ENCODE data around the gene RPLP1.
A peak's percentile ranks its signal among the peaks of the same experiment; 100 is the strongest.

Gene RPLP1

DNA sequence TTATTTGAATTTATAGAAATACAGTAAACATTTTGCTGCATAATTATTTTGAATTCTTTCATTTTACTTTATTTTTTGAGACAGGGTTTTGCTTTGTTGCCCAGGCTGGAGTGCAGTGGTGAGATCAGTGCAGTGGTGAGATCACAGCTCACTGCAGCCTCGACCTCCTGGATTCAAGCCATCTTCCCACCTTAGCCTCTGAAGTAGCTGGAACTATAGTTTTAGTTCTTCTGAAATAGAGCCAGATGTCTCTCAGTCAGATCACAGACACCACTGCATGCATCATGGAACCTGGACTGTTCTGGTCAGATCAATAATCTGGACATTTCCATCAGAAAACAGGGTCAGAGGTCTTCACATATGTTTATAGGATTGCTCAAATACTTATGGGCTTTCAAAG, 7.9 kb downstream of the RPLP1 start:
- Histone ChIP-seq H3K4me1 (ENCODE audit: control insufficient read depth, low read depth, low read length) (peaks cover 4% of the 10 kb centered on the region), H3K9me3 (ENCODE audit: control insufficient read depth, low read depth, low read length) (no peaks in the 10 kb centered on the region), H3K4me3 (ENCODE audit: low read length) (no peak overlapping the region), H3K36me3 (ENCODE audit: control insufficient read depth, low read depth, low read length) (peaks cover 19% of the 10 kb centered on the region), H3K27ac (ENCODE audit: low read length) (no peak overlapping the region), H3K9ac (ENCODE audit: low read length) (no peak overlapping the region), H3K27me3 (ENCODE audit: control insufficient read depth, insufficient read depth, low read length) (no peaks in the 10 kb centered on the region)

DNA sequence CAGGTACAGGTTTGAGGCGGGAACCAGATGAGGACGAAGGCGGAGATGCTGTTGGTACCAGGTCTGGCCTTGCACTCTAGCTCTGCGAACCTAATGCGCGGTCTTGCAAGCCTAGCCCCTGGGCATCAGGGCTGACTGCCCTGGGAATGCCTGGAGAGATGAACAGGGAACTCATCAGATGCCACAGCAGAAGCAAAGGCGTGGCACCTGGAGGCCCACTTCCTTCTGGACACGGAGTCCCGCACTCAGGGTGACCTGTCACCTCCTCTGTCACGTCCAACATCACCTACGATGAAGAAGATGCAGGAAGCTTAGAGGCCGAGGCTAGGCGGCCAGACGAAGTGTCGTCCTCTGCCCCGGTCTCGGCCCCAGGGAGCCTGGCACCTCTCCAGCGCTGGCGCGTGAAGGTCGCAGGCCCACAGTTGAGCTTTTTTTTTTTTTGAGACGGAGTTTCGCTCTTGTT, 9.4 kb downstream of the RPLP1 start:
- no peak overlapping the region for H3K4me3 ChIP-seq (ENCODE audit: low read length)
- peaks cover 4% of the 10 kb centered on the region for H3K4me1 ChIP-seq (ENCODE audit: control insufficient read depth, low read depth, low read length)
- peaks cover 4% of the 10 kb centered on the region for H3K36me3 ChIP-seq (ENCODE audit: control insufficient read depth, low read depth, low read length)
- H3K27me3 ChIP-seq (ENCODE audit: control insufficient read depth, insufficient read depth, low read length): no peaks in the 10 kb centered on the region
- no peak overlapping the region for H3K27ac ChIP-seq (ENCODE audit: low read length)
- no peak overlapping the region for H3K9ac ChIP-seq (ENCODE audit: low read length)
- no peaks in the 10 kb centered on the region for H3K9me3 ChIP-seq (ENCODE audit: control insufficient read depth, low read depth, low read length)

DNA sequence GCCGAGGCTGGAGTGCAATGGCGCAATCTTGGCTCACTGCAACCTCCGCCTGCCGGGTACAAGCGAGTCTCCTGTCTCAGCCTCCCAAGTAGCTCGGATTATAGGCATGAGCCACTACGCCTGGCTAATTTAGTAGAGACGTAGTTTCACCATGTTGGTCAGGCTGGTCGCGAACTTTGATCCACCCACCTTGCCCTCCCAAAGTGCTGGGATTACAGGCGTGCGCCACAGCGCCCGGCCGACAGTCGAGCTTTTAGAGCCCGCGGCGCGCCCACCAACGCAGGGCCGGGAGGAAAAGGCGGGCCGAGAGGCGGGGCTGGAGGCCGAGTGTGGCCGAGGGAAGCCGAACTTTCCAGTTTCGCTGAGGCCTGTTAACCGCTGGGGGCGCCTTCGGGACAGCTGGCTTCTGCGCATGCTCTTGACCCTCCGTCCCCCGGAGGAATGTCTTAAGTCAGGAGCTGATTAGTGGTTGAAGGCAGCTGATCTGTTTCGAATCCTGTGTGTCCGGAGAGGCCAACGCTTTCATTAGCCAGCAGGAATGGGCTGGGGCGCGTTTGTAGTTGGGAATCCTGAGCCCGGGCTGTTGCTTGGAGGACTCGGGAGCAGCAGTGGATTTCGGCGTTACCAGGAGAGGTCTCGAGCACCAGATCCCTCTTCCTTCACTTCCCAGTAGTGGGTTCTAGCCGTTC, 10.0 kb downstream of the RPLP1 start:
- Histone ChIP-seq H3K9ac (ENCODE audit: low read length) (peak overlapping the region; percentile 69), H3K4me1 (ENCODE audit: control insufficient read depth, low read depth, low read length) (peaks cover 4% of the 10 kb centered on the region), H3K4me3 (ENCODE audit: low read length) (peak overlapping the region; percentile 57), H3K27ac (ENCODE audit: low read length) (peak overlapping the region; percentile 60), H3K9me3 (ENCODE audit: control insufficient read depth, low read depth, low read length) (no peaks in the 10 kb centered on the region), H3K27me3 (ENCODE audit: control insufficient read depth, insufficient read depth, low read length) (no peaks in the 10 kb centered on the region), H3K36me3 (ENCODE audit: control insufficient read depth, low read depth, low read length) (peaks cover 3% of the 10 kb centered on the region)

DNA sequence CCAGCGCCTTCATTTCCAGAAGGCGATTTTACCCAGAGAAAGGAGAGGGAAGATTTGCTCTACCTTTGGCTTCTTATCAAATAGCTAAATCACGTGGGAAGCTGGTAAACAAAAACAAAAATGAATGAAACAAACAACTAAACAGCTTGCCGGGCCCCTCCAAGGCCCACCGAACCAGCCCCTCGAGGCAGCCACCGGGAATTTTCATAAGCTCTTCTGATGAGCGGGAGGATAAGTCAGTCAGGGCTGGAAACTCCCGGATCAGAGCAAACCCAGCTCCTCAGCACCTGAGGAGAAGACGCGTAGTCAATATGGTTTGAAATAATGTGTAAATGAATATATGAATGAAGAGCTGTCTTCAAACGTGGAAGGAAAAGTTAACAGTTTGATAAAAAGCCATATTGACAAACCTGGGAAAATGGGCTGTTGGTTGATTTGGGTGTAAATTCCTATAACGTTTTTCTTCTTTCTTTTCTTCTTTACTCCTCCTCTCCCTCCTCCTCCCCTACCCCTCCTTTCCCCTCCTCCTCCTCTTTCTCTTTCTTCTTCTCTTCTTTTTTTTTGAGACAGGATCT, 10.7 kb downstream of the RPLP1 start:
- Histone ChIP-seq H3K9me3 (ENCODE audit: control insufficient read depth, low read depth, low read length) (no peaks in the 10 kb centered on the region), H3K4me3 (ENCODE audit: low read length) (peak overlapping the region; percentile 57), H3K27me3 (ENCODE audit: control insufficient read depth, insufficient read depth, low read length) (no peaks in the 10 kb centered on the region), H3K9ac (ENCODE audit: low read length) (peak overlapping the region; percentile 69), H3K27ac (ENCODE audit: low read length) (peak overlapping the region; percentile 60), H3K36me3 (ENCODE audit: control insufficient read depth, low read depth, low read length) (no peaks in the 10 kb centered on the region), H3K4me1 (ENCODE audit: control insufficient read depth, low read depth, low read length) (peaks cover 4% of the 10 kb centered on the region)

DNA sequence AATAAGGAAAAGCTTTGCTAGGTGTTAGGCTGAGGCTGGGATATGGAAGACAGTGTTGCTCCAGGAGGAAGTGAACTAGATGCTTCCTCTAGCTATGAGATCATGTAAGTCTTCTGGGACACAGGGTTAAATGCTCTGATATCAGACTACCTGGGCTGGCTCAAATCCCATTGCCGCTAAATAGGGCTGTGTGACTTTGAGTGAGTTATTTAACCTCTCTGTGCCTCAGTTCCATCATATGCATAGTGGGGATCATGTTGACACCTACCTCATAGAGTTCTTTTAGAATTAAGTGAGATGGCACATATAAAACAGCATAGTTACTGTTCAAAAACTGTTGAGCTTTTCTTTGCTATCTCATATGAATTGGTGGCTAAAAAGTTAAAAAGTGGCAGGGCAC, 12.6 kb downstream of the RPLP1 start:
- H3K27me3 ChIP-seq (ENCODE audit: control insufficient read depth, insufficient read depth, low read length): no peaks in the 10 kb centered on the region
- H3K27ac ChIP-seq (ENCODE audit: low read length): no peak overlapping the region
- no peaks in the 10 kb centered on the region for H3K36me3 ChIP-seq (ENCODE audit: control insufficient read depth, low read depth, low read length)
- H3K4me3 ChIP-seq (ENCODE audit: low read length): no peak overlapping the region
- H3K9me3 ChIP-seq (ENCODE audit: control insufficient read depth, low read depth, low read length): no peaks in the 10 kb centered on the region
- no peak overlapping the region for H3K9ac ChIP-seq (ENCODE audit: low read length)
- H3K4me1 ChIP-seq (ENCODE audit: control insufficient read depth, low read depth, low read length): peaks cover 4% of the 10 kb centered on the region

DNA sequence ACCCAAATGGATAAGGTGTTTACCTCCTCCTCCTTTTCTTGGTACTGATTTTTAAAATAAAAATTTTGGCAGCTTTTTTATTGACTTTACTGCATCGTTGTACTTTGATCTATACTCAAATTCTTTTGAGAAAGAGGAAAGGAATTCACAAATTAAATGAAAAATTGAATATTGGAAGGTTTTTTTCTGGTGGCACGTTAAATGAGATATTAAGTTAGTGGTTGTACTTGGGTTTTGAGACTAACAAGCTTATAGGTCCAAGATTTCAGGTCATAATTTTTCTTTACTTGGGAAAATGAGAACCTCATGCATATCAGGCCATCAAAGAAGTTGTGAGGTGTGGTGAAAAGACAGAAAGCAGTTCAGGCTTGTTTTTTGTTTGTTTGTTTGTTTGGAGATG, 14.1 kb downstream of the RPLP1 start:
- Histone ChIP-seq H3K9ac (ENCODE audit: low read length) (no peak overlapping the region), H3K27ac (ENCODE audit: low read length) (no peak overlapping the region), H3K4me3 (ENCODE audit: low read length) (no peak overlapping the region), H3K9me3 (ENCODE audit: control insufficient read depth, low read depth, low read length) (no peaks in the 10 kb centered on the region), H3K4me1 (ENCODE audit: control insufficient read depth, low read depth, low read length) (peaks cover 4% of the 10 kb centered on the region), H3K36me3 (ENCODE audit: control insufficient read depth, low read depth, low read length) (no peaks in the 10 kb centered on the region), H3K27me3 (ENCODE audit: control insufficient read depth, insufficient read depth, low read length) (no peaks in the 10 kb centered on the region)

DNA sequence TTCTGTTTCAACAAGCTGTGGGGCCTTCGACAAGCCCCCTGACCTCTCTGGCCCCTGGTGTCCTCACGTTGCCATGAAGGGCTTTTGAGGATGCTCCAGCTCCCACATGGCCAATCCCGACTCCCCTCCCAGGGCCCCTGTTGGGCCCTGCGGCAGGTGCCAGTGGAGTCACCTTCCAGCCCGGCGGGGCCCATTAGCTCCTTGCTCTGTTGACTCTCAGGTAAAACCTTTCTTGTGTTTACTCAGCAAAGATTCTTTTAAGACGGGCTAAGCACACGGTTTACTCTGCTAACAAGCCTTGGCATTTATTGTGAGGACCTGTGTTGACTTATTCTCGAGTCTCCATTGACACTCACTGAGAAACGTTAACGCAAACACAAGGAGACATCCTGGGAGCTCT, 15.0 kb downstream of the RPLP1 start:
- Histone ChIP-seq H3K27me3 (ENCODE audit: control insufficient read depth, insufficient read depth, low read length) (no peaks in the 10 kb centered on the region), H3K4me3 (ENCODE audit: low read length) (no peak overlapping the region), H3K27ac (ENCODE audit: low read length) (no peak overlapping the region), H3K4me1 (ENCODE audit: control insufficient read depth, low read depth, low read length) (peaks cover 4% of the 10 kb centered on the region), H3K36me3 (ENCODE audit: control insufficient read depth, low read depth, low read length) (no peaks in the 10 kb centered on the region), H3K9ac (ENCODE audit: low read length) (no peak overlapping the region), H3K9me3 (ENCODE audit: control insufficient read depth, low read depth, low read length) (no peaks in the 10 kb centered on the region)

DNA sequence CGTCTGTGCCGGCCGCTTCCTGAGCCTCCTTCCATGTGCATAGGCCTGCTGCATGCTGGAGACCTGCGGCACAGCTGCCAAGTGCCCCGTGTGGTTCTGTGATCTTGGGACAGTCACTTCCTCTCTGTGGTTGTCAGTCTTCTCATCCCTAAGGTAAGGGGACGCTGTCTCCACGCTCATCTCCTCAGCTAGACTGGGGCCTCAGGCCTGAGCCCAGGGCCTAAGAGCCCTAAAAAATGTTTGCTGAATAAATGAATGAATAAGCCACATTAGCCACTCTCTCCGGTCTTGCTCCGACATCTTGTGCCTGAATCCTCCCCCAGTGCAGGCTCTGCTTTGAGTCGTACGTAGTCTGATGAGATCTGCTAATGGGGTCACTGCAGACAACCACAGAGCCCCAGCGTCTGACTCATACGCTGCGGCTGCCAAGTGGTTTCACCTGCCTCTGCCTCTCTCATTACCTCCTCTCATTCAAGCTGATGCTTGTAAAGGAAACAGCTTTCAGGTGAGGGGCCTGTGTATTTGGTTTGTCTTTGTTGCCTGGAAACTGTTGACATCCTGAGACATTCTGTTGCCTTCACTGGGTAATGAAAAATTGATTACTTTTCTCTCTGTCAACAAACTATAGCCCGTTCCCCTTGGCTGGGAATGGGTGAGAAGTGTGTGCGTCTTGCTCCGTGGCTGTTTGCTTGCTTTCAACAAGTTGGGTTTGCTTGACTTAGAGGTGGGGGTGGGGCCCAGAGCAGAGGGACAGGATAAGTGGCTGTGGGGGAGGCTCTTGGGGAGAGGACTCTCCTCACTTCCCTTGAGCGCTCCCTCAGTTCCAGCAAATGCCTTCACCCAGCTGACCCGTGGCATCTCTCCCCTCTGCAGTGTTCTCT, 15.9 kb downstream of the RPLP1 start:
- H3K36me3 ChIP-seq (ENCODE audit: control insufficient read depth, low read depth, low read length): no peaks in the 10 kb centered on the region
- no peaks in the 10 kb centered on the region for H3K9me3 ChIP-seq (ENCODE audit: control insufficient read depth, low read depth, low read length)
- no peak overlapping the region for H3K4me3 ChIP-seq (ENCODE audit: low read length)
- H3K27ac ChIP-seq (ENCODE audit: low read length): no peak overlapping the region
- no peak overlapping the region for H3K9ac ChIP-seq (ENCODE audit: low read length)
- no peaks in the 10 kb centered on the region for H3K4me1 ChIP-seq (ENCODE audit: control insufficient read depth, low read depth, low read length)
- no peaks in the 10 kb centered on the region for H3K27me3 ChIP-seq (ENCODE audit: control insufficient read depth, insufficient read depth, low read length)

DNA sequence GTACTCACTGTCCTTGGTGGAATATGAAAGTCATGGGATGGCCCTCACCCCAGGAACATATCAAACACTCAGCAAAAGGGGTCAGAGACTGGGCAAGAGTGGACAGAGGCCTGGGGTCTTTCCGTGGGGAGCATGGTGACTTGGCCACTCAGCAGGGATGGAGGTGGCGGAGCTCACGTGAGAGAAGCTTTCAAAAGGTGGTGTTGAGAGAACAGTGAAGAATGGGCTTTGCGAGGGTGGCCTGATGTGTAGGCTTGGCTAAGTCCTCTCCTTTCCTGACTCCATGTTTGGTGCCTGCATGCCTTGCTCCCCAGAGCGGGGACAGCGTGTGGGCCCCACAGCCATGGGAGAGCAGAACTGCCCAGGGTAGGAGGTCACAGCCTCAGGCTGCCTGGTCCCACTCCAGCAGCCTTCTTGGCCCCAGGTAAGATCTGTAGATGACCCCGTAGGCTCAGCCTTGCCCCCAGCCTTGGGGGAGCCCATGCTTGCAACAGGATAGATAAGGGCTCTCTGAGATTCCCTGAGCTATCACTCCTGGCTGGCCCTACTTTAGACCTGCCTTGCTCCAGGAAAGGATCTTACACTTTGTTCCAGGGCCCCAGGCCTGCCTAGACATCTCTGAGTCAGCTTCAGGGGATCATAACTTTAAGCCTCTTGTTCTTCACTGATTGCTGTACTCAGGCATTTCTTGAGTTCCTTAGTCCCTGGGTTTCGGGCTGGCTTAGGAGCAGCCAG, 17.0 kb downstream of the RPLP1 start:
- no peaks in the 10 kb centered on the region for H3K36me3 ChIP-seq (ENCODE audit: control insufficient read depth, low read depth, low read length)
- H3K27ac ChIP-seq (ENCODE audit: low read length): no peak overlapping the region
- no peaks in the 10 kb centered on the region for H3K4me1 ChIP-seq (ENCODE audit: control insufficient read depth, low read depth, low read length)
- H3K9me3 ChIP-seq (ENCODE audit: control insufficient read depth, low read depth, low read length): no peaks in the 10 kb centered on the region
- H3K27me3 ChIP-seq (ENCODE audit: control insufficient read depth, insufficient read depth, low read length): no peaks in the 10 kb centered on the region
- no peak overlapping the region for H3K9ac ChIP-seq (ENCODE audit: low read length)
- no peak overlapping the region for H3K4me3 ChIP-seq (ENCODE audit: low read length)

DNA sequence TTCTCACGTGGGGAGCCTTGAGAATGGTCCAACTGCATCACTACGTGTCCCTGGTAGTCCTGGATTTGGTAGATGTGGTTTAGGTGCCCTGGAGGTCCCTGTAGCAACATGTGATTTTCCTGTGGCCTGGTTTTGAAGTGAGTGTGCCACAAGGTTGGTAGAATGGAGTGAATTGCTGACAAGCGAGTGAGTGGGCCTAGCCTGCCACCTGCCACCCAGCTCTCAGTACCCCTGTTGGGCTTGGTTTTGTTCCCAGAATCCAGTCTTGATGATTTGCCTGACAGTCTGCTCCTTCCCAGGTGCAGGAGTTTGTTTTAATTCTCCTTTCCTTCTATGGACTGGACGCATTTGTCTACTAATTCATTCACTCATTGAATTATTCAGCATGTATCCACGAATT, 19.4 kb downstream of the RPLP1 start:
- no peaks in the 10 kb centered on the region for H3K27me3 ChIP-seq (ENCODE audit: control insufficient read depth, insufficient read depth, low read length)
- no peak overlapping the region for H3K9ac ChIP-seq (ENCODE audit: low read length)
- no peaks in the 10 kb centered on the region for H3K9me3 ChIP-seq (ENCODE audit: control insufficient read depth, low read depth, low read length)
- no peaks in the 10 kb centered on the region for H3K4me1 ChIP-seq (ENCODE audit: control insufficient read depth, low read depth, low read length)
- no peak overlapping the region for H3K27ac ChIP-seq (ENCODE audit: low read length)
- no peak overlapping the region for H3K4me3 ChIP-seq (ENCODE audit: low read length)
- no peaks in the 10 kb centered on the region for H3K36me3 ChIP-seq (ENCODE audit: control insufficient read depth, low read depth, low read length)

DNA sequence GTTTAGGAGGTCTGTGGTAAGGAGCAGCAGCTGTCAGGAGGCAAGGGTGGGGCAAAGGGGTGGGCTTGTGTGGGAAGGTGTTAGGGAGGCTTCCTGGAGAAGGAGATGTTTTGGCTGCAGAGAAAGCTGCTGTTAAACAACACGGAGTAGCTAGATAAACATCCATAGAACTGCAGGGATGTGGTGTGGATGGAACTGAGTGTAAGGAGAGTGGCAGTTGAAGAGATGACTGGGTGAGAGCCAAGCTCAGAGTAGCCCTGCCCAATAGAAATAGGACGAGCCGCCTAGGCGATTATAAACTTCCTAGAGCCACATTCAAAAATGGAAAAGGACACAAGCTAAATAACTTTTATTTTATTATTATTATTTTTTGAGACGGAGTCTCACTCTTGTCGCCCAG, 19.9 kb downstream of the RPLP1 start:
- Histone ChIP-seq H3K27ac (ENCODE audit: low read length) (no peak overlapping the region), H3K9ac (ENCODE audit: low read length) (no peak overlapping the region), H3K4me3 (ENCODE audit: low read length) (no peak overlapping the region), H3K36me3 (ENCODE audit: control insufficient read depth, low read depth, low read length) (no peaks in the 10 kb centered on the region), H3K27me3 (ENCODE audit: control insufficient read depth, insufficient read depth, low read length) (no peaks in the 10 kb centered on the region), H3K4me1 (ENCODE audit: control insufficient read depth, low read depth, low read length) (no peaks in the 10 kb centered on the region), H3K9me3 (ENCODE audit: control insufficient read depth, low read depth, low read length) (no peaks in the 10 kb centered on the region)

All from iPS-18a (cell line).